ENCODE measurements around the gene ORM2.

DNA sequence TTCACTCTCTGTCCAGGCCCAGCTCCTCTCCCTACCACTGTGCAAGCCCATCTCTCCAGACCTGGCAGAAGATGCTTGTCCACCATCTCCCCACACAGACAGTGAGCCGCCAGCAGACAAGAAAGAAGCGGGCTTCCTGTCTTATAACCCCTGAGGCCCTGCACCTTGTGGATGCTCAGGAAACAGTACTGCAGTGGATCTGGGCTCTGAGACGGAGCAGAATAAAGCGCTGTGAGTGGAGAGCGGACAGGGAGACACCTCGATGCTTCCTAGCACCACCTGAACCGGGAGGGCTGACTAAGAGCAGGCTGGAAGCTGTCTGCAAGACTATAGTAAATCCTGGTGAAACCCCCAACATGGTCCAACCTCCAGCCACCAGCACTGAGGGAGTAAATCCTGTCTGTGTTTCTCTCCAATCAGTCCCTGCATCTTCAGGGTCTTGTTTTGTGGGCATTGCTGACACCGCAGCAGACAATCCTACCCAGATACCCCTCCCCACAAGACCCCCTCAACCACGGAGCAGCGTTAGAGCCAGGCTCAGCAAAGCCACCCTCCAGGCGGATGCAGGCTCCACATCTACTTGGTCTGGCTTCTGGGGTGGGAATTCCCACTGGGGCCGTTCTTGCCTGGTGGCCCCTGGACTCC, 18.7 kb downstream of the ORM2 start:
- TF ChIP-seq POLR2AphosphoS5 (IDR thresholded peaks at IDR 0.05; ENCODE audit: low read depth, low read length) (no peak), SIN3A (IDR thresholded peaks at IDR 0.05; ENCODE audit: borderline replicate concordance, insufficient read depth, low read length) (no peak), FOXP2 (optimal IDR thresholded peaks at IDR 0.05; ENCODE audit: borderline replicate concordance, extremely low read depth, extremely low read length, insufficient read depth) (no peak), TAF1 (IDR thresholded peaks at IDR 0.05; ENCODE audit: borderline replicate concordance, insufficient read depth, low read length) (no peak)
- TF ChIP-seq, protein P1, sequence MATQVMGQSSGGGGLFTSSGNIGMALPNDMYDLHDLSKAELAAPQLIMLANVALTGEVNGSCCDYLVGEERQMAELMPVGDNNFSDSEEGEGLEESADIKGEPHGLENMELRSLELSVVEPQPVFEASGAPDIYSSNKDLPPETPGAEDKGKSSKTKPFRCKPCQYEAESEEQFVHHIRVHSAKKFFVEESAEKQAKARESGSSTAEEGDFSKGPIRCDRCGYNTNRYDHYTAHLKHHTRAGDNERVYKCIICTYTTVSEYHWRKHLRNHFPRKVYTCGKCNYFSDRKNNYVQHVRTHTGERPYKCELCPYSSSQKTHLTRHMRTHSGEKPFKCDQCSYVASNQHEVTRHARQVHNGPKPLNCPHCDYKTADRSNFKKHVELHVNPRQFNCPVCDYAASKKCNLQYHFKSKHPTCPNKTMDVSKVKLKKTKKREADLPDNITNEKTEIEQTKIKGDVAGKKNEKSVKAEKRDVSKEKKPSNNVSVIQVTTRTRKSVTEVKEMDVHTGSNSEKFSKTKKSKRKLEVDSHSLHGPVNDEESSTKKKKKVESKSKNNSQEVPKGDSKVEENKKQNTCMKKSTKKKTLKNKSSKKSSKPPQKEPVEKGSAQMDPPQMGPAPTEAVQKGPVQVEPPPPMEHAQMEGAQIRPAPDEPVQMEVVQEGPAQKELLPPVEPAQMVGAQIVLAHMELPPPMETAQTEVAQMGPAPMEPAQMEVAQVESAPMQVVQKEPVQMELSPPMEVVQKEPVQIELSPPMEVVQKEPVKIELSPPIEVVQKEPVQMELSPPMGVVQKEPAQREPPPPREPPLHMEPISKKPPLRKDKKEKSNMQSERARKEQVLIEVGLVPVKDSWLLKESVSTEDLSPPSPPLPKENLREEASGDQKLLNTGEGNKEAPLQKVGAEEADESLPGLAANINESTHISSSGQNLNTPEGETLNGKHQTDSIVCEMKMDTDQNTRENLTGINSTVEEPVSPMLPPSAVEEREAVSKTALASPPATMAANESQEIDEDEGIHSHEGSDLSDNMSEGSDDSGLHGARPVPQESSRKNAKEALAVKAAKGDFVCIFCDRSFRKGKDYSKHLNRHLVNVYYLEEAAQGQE (IDR thresholded peaks at IDR 0.05; ENCODE audit: insufficient read depth in 1 of 2, low read depth in 2 of 2, low read length in 2 of 2), result no peak

All from PFSK-1 (cell line).